HepG2 (cell line): ENCODE data around the gene STRADB. TPM values are rescaled to one million over a fixed set of nuclear protein-coding genes. Genes with fewer than 3 reads are reported as not detected.

ENCODE experiments used
- AGO2 ChIP-seq: fragments of 200-400 bp; formaldehyde crosslinking; optimal IDR thresholded peaks from 2 replicates; pipeline ENCODE3; 2017; ENCODE audit warnings: mild to moderate bottlenecking, low read depth, low read length, moderate library complexity
- ATF4 ChIP-seq, 2 experiments: fragments of 450-650 bp in 1 of 2; sonication (generic) in 1 of 2; formaldehyde crosslinking; IDR thresholded peaks; 2 replicates each; pipeline versions ENCODE4 v1.5.0 to v1.8.0; 2020 to 2022; ENCODE audit warnings: mild to moderate bottlenecking in 1 of 2, missing genetic modification reagents in 1 of 2
- CENPBD1 ChIP-seq: sonication (generic); formaldehyde crosslinking; IDR thresholded peaks from 2 replicates; pipeline ENCODE4 v1.8.0; 2022; ENCODE audit warnings: missing genetic modification reagents, low read depth, mild to moderate bottlenecking, borderline replicate concordance
- CREB3 ChIP-seq: sonication (generic); formaldehyde crosslinking; IDR thresholded peaks from 2 replicates; pipeline ENCODE4 v1.5.0; 2020; ENCODE audit warnings: missing genetic modification reagents
- EP300 ChIP-seq, 3 experiments: sonication (generic) in 1 of 3; formaldehyde crosslinking in 1 of 3; IDR thresholded peaks; 2 replicates each; pipeline versions ENCODE4 v1.5.1 to v1.6.1; 2011 to 2020; ENCODE audit warnings: low read depth in 2 of 3, low read length in 2 of 3, borderline replicate concordance in 1 of 3, improper control_type of control experiment in 1 of 3, mild to moderate bottlenecking in 1 of 3, missing genetic modification reagents in 1 of 3, moderate library complexity in 1 of 3
- GATAD2A ChIP-seq: IDR thresholded peaks from 2 replicates; pipeline ENCODE4 v1.6.1; 2016
- HNF4G ChIP-seq, 2 experiments: sonication (generic) in 1 of 2; formaldehyde crosslinking in 1 of 2; IDR thresholded peaks; 2 replicates each; pipeline versions ENCODE4 v1.4.0 to v1.6.1; 2011 to 2020; ENCODE audit warnings: borderline replicate concordance in 2 of 2, low read depth in 2 of 2, mild to moderate bottlenecking in 2 of 2, low read length in 1 of 2, missing genetic modification reagents in 1 of 2, moderate library complexity in 1 of 2
- PAX8 ChIP-seq: sonication (generic); formaldehyde crosslinking; IDR thresholded peaks from 2 replicates; pipeline ENCODE4 v1.8.0; 2022; ENCODE audit warnings: mild to moderate bottlenecking, missing genetic modification reagents, borderline replicate concordance
- ZFP82 ChIP-seq: sonication (generic); formaldehyde crosslinking; IDR thresholded peaks from 2 replicates; pipeline ENCODE4 v1.5.1; 2020; ENCODE audit warnings: mild to moderate bottlenecking, missing genetic modification reagents, borderline replicate concordance
- ZNF253 ChIP-seq: sonication (generic); formaldehyde crosslinking; IDR thresholded peaks from 2 replicates; pipeline ENCODE4 v1.8.0; 2022; ENCODE audit warnings: mild to moderate bottlenecking, missing genetic modification reagents, borderline replicate concordance
- ZNF3 ChIP-seq: IDR thresholded peaks from 2 replicates; pipeline ENCODE4 v1.7.0; 2017; ENCODE audit warnings: inconsistent platforms
- ZNF563 ChIP-seq: sonication (generic); formaldehyde crosslinking; IDR thresholded peaks from 2 replicates; pipeline ENCODE4 v1.8.0; 2022; ENCODE audit warnings: mild to moderate bottlenecking, moderate library complexity, missing genetic modification reagents
- polyA plus RNA-seq, 8 experiments: library from polyadenylated mRNA; depleted of rRNA in 3 of 8; stranded (reverse) in 7 of 8; unstranded in 1 of 8; fragments of >200 nt; fragmentation: Illumina TruSeq in 4 of 8; extraction: Trizol in 4 of 8; gene quantifications; 2 replicates each; pipeline versions ENCODE4 v1.2.1 to v1.2.3, GENCODE V29; 2011 to 2016; ENCODE audit warnings: low read depth in 4 of 8, missing spikeins in 1 of 8, mixed read lengths in 1 of 8; ENCODE audit not compliant: insufficient read depth in 1 of 8
- total RNA-seq, 5 experiments: library from RNA; depleted of rRNA; stranded (reverse); fragments of >200 nt; fragmentation: Illumina TruSeq; extraction: Trizol; gene quantifications; 2 replicates each; pipeline ENCODE4 v1.2.3, GENCODE V29; 2016; ENCODE audit warnings: low read depth in 1 of 5
- TF ChIP-seq, protein P1 (sequence below): sonication (generic); formaldehyde crosslinking; IDR thresholded peaks from 2 replicates; pipeline ENCODE4 v1.4.0; 2020; ENCODE audit warnings: missing genetic modification reagents

Gene STRADB
- total and polyA plus RNA-seq, 2 of the 13 experiments (the other 11 are each of a cell fraction or from before 2014, with no cell fraction given) = 34.1 to 66.6 TPM

DNA sequence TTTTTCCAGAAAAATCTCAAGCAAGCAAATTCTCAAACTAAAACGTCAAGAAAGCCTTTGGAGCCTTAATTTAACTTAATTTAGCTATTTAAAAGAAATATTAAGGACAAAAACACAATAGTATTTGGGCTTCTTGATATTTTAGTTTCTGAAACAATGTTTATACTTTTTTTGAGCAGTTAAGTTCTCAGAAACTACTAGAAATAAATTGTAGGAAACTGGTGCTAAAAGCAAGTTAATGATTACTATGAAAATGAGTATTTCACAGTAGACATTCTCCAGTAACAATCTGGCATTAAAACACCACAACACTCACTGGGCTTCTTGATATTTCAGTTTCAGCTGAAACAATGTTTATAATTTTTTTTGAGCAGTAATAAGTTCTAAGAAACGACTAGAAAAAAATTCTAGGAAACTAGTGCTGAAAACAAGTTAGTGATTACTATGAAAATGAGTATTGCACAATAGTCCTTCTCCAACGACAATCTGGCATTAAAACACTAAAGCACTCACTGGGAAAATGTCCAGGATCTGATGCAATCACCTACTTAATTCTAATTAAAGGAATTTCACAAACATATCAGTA lies 45.4 kb upstream of the STRADB start (continued):
- TF ChIP-seq, protein P1, sequence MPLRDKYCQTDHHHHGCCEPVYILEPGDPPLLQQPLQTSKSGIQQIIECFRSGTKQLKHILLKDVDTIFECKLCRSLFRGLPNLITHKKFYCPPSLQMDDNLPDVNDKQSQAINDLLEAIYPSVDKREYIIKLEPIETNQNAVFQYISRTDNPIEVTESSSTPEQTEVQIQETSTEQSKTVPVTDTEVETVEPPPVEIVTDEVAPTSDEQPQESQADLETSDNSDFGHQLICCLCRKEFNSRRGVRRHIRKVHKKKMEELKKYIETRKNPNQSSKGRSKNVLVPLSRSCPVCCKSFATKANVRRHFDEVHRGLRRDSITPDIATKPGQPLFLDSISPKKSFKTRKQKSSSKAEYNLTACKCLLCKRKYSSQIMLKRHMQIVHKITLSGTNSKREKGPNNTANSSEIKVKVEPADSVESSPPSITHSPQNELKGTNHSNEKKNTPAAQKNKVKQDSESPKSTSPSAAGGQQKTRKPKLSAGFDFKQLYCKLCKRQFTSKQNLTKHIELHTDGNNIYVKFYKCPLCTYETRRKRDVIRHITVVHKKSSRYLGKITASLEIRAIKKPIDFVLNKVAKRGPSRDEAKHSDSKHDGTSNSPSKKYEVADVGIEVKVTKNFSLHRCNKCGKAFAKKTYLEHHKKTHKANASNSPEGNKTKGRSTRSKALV (CRISPR knock-in tag) = 0 out of 2 replicates have a peak, but pooled peaks have one; percentile 47
- TF ChIP-seq ATF4 (CRISPR knock-in tag; IDR thresholded peaks at IDR 0.05) (peak; percentile 40 to 98; a peak in 2 of 4 replicates), CENPBD1 (CRISPR knock-in tag) (no peak), ZNF3 (peak; percentile 71; the same call in 1 of the 2 replicates), AGO2 (no peak), ZNF253 (no peak), PAX8 (CRISPR knock-in tag) (no peak), EP300 (IDR thresholded peaks at IDR 0.05; ENCODE audit: low read depth in 2 of 2, low read length in 2 of 2) (peak in 1 of 2 experiments; percentile 74; a peak in 1 of 4 replicates), EP300 (CRISPR knock-in tag; IDR thresholded peaks at IDR 0.05; ENCODE audit: borderline replicate concordance) (no peak), ZFP82 (CRISPR knock-in tag) (no peak), HNF4G (IDR thresholded peaks at IDR 0.05; ENCODE audit: borderline replicate concordance, low read depth, low read length) (no peak), HNF4G (CRISPR knock-in tag; IDR thresholded peaks at IDR 0.05; ENCODE audit: borderline replicate concordance, low read depth) (no peak), GATAD2A (peak; percentile 93), ZNF563 (CRISPR knock-in tag) (no peak), CREB3 (CRISPR knock-in tag) (0 out of 2 replicates have a peak, but pooled peaks have one; percentile 58)
